Colonic mucosa (tissue), 4 donors: ENCODE results near the gene FMNL2. TPM values are rescaled to one million over a fixed set of nuclear protein-coding genes. Genes with fewer than 3 reads are reported as not detected.

Experiments used
- DNase-seq: peaks from one replicate; pipeline ENCODE4 v3.0.0-alpha.2; 2020
- H3K27ac ChIP-seq: fragments of 200-600 bp; one replicate; pipeline ENCODE4 v1.8.0; 2021
- H3K27me3 ChIP-seq: fragments of 200-600 bp; one replicate; pipeline ENCODE4 v1.8.0; 2021
- H3K36me3 ChIP-seq: fragments of 200-600 bp; one replicate; pipeline ENCODE4 v1.8.0; 2021
- H3K4me1 ChIP-seq: fragments of 200-600 bp; one replicate; pipeline ENCODE4 v1.8.0; 2021; ENCODE audit warnings: mild to moderate bottlenecking
- H3K4me3 ChIP-seq: fragments of 200-600 bp; one replicate; pipeline ENCODE4 v1.8.0; 2021
- H3K9ac ChIP-seq, 2 donors: one replicate each; pipeline ENCODE4 v1.7.0; 2013; ENCODE audit warnings: control low read depth in 2 of 2, low read depth in 2 of 2, low read length in 2 of 2
- H3K9me3 ChIP-seq: fragments of 200-600 bp; one replicate; pipeline ENCODE4 v1.8.0; 2021
- intact Hi-C: fragments of 100-400 bp; cut with DNase I; formaldehyde crosslinking; loops from one replicate; pipeline ENCODE4 v1.14.1; 2022
- total RNA-seq, 2 donors: library from RNA; stranded (reverse); fragmentation: NEBNext Ultra II Directional in 1 of 2; extraction: Animal tissue kit (Norgen Biotek cat#: 25700) in 1 of 2; gene quantifications; one replicate each; pipeline ENCODE4 v1.2.1, GENCODE V29; 2021
- TF ChIP-seq, protein P1 (sequence below): fragments of 200-600 bp; IDR thresholded peaks from one replicate; pipeline ENCODE4 v1.8.0; 2022; ENCODE audit warnings: antibody characterized with exemption, mild to moderate bottlenecking
- donor health status: healthy.
- donor health status: DM: no; HTN: no; CAD: no.
- donor health status: DM: no; HTN: no; CAD: no.

FMNL2 gene
- total RNA-seq, 2 donors from 2014 or later = 10.6 to 17.5 TPM

DNA sequence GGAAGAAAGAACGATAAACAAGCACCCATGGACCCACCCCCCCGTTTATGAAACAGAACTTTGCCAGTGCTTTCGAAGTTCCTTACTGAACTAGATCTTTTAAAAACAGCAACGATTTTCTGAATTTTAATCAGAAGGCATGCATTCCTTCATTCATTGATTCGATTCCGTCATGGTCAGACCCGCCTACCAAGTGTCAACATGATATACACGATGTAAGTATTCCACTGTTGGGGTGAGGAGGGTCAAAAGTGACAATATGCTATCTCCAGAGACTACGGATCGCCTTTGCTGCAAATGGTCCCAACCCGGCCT, 316 bp upstream of the FMNL2 start:
- Histone ChIP-seq H3K9ac (peak overlapping the region in 1 of 2 donors; percentile 67), H3K36me3 (no peaks in the 10 kb centered on the region), H3K4me3 (peak overlapping the region; percentile 89), H3K27ac (peak overlapping the region; percentile 84), H3K27me3 (no peaks in the 10 kb centered on the region), H3K9me3 (no peaks in the 10 kb centered on the region), H3K4me1 (no peaks in the 10 kb centered on the region)
- DNase-seq = no peak
- TF ChIP-seq, protein P1, sequence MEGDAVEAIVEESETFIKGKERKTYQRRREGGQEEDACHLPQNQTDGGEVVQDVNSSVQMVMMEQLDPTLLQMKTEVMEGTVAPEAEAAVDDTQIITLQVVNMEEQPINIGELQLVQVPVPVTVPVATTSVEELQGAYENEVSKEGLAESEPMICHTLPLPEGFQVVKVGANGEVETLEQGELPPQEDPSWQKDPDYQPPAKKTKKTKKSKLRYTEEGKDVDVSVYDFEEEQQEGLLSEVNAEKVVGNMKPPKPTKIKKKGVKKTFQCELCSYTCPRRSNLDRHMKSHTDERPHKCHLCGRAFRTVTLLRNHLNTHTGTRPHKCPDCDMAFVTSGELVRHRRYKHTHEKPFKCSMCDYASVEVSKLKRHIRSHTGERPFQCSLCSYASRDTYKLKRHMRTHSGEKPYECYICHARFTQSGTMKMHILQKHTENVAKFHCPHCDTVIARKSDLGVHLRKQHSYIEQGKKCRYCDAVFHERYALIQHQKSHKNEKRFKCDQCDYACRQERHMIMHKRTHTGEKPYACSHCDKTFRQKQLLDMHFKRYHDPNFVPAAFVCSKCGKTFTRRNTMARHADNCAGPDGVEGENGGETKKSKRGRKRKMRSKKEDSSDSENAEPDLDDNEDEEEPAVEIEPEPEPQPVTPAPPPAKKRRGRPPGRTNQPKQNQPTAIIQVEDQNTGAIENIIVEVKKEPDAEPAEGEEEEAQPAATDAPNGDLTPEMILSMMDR = no peak
- intact Hi-C loops = loop anchor here (5.0 to 10.0 kb wide), 3 partner anchors 130 to 300 kb away; no protein-coding TSS in a partner anchor

DNA sequence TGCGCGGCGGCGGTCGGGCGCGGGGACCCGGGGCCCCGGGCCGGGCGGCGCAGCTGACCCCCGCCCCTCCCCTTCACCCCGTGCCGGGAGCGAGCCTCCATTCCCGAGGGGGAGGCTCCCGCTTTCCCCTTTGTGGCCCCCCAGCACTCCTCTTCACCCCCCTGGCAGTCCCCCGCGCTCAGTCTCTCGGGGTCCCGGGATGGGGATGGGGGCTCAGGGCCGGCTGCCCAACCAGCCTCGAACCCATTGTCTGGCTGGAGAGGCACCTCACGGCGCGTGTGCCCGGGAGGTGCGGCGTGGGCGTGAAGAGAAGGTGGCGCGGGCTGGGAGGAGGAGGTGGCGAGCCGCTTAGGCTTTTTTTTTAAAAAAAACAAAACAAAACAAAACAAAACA, 748 bp downstream of the FMNL2 start:
- no peaks in the 10 kb centered on the region for H3K4me1 ChIP-seq

DNA sequence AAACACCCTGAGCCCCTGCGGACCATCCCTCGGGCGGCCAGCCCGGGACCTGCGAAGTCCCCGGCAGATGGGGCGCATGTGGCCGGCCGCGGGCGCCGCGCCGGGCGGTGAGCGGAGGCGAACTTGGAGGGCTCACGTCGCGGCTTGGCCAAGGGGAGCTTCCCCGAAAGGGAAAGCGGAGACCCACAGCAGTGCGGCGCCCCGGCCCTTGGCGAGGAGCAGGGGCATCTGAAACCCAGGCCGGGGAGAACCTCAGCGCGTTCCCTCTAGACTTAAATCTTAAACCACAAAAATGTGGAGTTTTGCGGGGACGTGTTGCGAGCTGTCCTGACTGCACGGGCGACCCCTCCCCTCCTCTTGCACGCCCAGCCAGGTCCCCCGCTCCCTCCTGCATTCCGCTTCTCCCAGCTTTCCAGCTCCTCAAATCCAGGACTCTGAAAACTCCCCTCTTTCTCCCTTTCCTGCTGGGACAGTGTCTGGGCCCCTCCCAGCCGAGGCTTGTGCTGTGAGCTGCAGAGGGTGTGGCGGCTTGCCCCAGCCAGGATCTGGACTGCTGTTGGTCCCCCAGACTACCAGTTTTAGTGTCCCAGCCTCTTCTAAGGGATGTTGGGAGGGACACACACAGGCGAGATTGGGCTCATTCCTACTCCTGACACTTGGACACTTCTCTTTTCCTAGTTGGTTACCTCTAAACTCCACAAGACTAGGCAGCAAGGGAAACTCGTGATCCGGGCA, 1.3 kb downstream of the FMNL2 start:
- H3K36me3 ChIP-seq = no peaks in the 10 kb centered on the region
- intact Hi-C loops = loop anchor here (5.0 to 10.0 kb wide), 3 partner anchors 131 to 299 kb away; no protein-coding TSS in a partner anchor
- H3K27ac ChIP-seq = peak overlapping the region; percentile 84
- TF ChIP-seq, protein P1 = no peak
- no peaks in the 10 kb centered on the region for H3K9me3 ChIP-seq
- H3K27me3 ChIP-seq = no peaks in the 10 kb centered on the region
- peak overlapping the region; percentile 89 for H3K4me3 ChIP-seq
- DNase-seq = peak; percentile 79
- H3K4me1 ChIP-seq = no peaks in the 10 kb centered on the region
- peak overlapping the region; percentile 67 to 91 for H3K9ac ChIP-seq

More for the DNA sequence above, 748 bp downstream of the FMNL2 start:
- H3K9ac ChIP-seq = peak overlapping the region; percentile 67 to 91
- intact Hi-C loops = loop anchor here (5.0 to 10.0 kb wide), 3 partner anchors 131 to 299 kb away; no protein-coding TSS in a partner anchor
- no peaks in the 10 kb centered on the region for H3K27me3 ChIP-seq
- H3K27ac ChIP-seq = peak overlapping the region; percentile 84
- peak overlapping the region; percentile 89 for H3K4me3 ChIP-seq
- H3K36me3 ChIP-seq = no peaks in the 10 kb centered on the region
- H3K9me3 ChIP-seq = no peaks in the 10 kb centered on the region
- TF ChIP-seq, protein P1 = no peak
- DNase-seq = peak; percentile 30

DNA sequence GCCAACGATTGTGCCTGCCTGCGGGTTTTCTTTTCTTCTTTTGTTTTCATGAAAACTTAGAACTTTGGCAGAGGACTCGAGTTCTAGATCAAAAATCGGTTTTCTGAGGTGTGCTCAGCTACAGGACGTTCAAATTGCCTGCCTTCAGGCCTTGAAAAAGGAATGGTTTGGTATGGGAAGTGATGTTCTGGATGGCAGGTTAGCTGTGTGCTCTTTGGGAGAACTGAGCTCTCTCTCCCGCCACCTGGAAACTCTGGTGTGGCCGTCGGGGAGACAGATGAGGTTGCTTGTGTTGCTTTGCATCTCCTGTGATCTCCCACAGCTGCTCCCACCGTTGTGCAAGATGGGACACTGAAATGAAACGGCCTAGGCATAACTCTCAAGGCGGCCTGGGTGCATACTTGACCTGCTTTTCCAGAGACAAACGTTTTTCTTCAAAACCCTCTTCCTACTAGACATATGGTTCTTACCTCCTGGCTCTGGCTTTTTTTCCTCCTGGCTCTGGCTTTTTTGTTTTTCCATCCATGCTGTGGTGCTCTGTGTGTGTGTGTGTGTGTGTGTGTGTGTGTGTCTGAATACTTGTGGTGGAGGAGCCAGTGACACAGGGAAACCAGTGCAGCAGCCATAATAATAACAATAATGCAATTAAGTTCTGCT, 2.0 kb downstream of the FMNL2 start:
- peak overlapping the region; percentile 89 for H3K4me3 ChIP-seq
- TF ChIP-seq, protein P1 = no peak
- peak overlapping the region in 1 of 2 donors; percentile 67 for H3K9ac ChIP-seq
- intact Hi-C loops = loop anchor here (5.0 to 10.0 kb wide), 3 partner anchors 132 to 300 kb away; no protein-coding TSS in a partner anchor
- peak overlapping the region; percentile 84 for H3K27ac ChIP-seq
- H3K36me3 ChIP-seq = no peaks in the 10 kb centered on the region
- DNase-seq = peak; percentile 36
- H3K27me3 ChIP-seq = no peaks in the 10 kb centered on the region
- no peaks in the 10 kb centered on the region for H3K4me1 ChIP-seq
- H3K9me3 ChIP-seq = no peaks in the 10 kb centered on the region

DNA sequence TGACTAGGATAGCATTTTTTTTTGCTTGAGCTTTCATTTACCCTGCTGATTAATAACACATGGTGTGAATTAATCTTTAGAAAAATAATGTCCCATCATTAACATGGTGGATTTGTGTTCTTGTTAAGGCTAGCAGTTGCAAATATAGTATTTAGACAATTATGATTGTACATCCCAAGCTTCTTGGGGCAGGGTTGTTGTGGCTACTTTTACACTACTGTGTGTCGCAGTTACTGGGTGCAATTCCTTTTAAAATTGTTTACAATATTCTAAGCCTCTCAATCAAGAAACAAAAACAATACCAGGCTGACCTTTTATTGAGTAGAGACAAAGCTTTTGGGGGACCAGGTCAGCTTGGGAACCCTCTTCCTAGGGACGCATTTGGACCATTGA, 2.5 kb downstream of the FMNL2 start:
- intact Hi-C loops = loop anchor here (5.0 to 10.0 kb wide), 3 partner anchors 133 to 300 kb away; no protein-coding TSS in a partner anchor
- DNase-seq = no peak
- no peaks in the 10 kb centered on the region for H3K9me3 ChIP-seq
- H3K4me1 ChIP-seq = no peaks in the 10 kb centered on the region
- H3K27me3 ChIP-seq = no peaks in the 10 kb centered on the region
- no peak overlapping the region for H3K27ac ChIP-seq
- no peak overlapping the region for H3K9ac ChIP-seq
- TF ChIP-seq, protein P1 = no peak
- no peak overlapping the region for H3K4me3 ChIP-seq
- no peaks in the 10 kb centered on the region for H3K36me3 ChIP-seq
